CD8-positive, alpha-beta memory T cell (primary cell): ENCODE data around the gene CDIP1. TPM values are rescaled to one million over a fixed set of nuclear protein-coding genes. Genes with fewer than 3 reads are reported as not detected.

Experiments
- CTCF ChIA-PET: fragments of 350-600 bp; sonication (Branson Sonifier 250); formaldehyde crosslinking; loops from one replicate; lab custom pipeline; 2021; ENCODE audit warnings: antibody characterized with exemption; lab: Charles Lee
- POLR2A ChIA-PET: fragments of 350-600 bp; sonication (Branson Sonifier 250); formaldehyde crosslinking; loops from one replicate; lab custom pipeline; 2021; ENCODE audit warnings: antibody characterized with exemption; lab: Charles Lee
- DNase-seq, 5 donors: peaks; one replicate each; pipeline versions ENCODE4 v3.0.0 to v3.0.0-alpha.2; 2020 to 2022; ENCODE audit warnings: mixed read lengths in 1 of 5
- H3K27ac ChIP-seq: one replicate; pipeline ENCODE4 v1.7.0; 2013; ENCODE audit warnings: low read depth, mild to moderate bottlenecking, low read length, moderate library complexity
- H3K27me3 ChIP-seq: 2 replicates; pipeline ENCODE4 v1.7.0; 2013; ENCODE audit warnings: low read length, mild to moderate bottlenecking; ENCODE audit not compliant: insufficient read depth, poor library complexity, severe bottlenecking
- H3K36me3 ChIP-seq: 2 replicates; pipeline ENCODE4 v1.7.0; 2013; ENCODE audit warnings: mild to moderate bottlenecking, low read length, moderate library complexity; ENCODE audit not compliant: insufficient read depth
- H3K4me1 ChIP-seq: 2 replicates; pipeline ENCODE4 v1.7.0; 2013; ENCODE audit warnings: mild to moderate bottlenecking, low read length, moderate library complexity; ENCODE audit not compliant: insufficient read depth
- H3K4me3 ChIP-seq: 2 replicates; pipeline ENCODE4 v1.7.0; 2013; ENCODE audit warnings: mild to moderate bottlenecking, low read length
- H3K9me3 ChIP-seq: 2 replicates; pipeline ENCODE4 v1.7.0; 2013; ENCODE audit warnings: mild to moderate bottlenecking, low read length
- H3K27ac Mint-ChIP-seq, 8 donors: one replicate each; pipeline ENCODE4 v1.8.0; 2020 to 2021; ENCODE audit warnings: mixed read lengths in 8 of 8, mild to moderate bottlenecking in 6 of 8, inconsistent platforms in 3 of 8, moderate library complexity in 3 of 8
- H3K27me3 Mint-ChIP-seq, 2 donors: one replicate each; pipeline ENCODE4 v1.8.0; 2020 to 2021; ENCODE audit warnings: mixed read lengths in 2 of 2, mild to moderate bottlenecking in 1 of 2, moderate library complexity in 1 of 2
- H3K36me3 Mint-ChIP-seq, 3 donors: one replicate each; pipeline ENCODE4 v1.8.0; 2020 to 2021; ENCODE audit warnings: mixed read lengths in 3 of 3, inconsistent platforms in 1 of 3, mild to moderate bottlenecking in 1 of 3
- H3K4me1 Mint-ChIP-seq, 3 donors: one replicate each; pipeline ENCODE4 v1.8.0; 2020 to 2021; ENCODE audit warnings: mixed read lengths in 3 of 3, inconsistent platforms in 1 of 3, mild to moderate bottlenecking in 1 of 3
- H3K4me3 Mint-ChIP-seq, 7 donors: one replicate each; pipeline ENCODE4 v1.8.0; 2020 to 2021; ENCODE audit warnings: mixed read lengths in 7 of 7, mild to moderate bottlenecking in 6 of 7, moderate library complexity in 4 of 7, inconsistent platforms in 2 of 7
- H3K9me3 Mint-ChIP-seq, 5 donors: one replicate each; pipeline ENCODE4 v1.8.0; 2020 to 2022; ENCODE audit warnings: mixed read lengths in 5 of 5, mild to moderate bottlenecking in 3 of 5, moderate library complexity in 2 of 5, inconsistent platforms in 1 of 5
- polyA plus RNA-seq: library from polyadenylated mRNA; unstranded; fragments of 300-500 nt; fragmentation: Illumina TruSeq; gene quantifications from one replicate; pipeline ENCODE4 v1.2.3, GENCODE V29; 2021
- total RNA-seq, 2 experiments: library from RNA; stranded (reverse); gene quantifications; one replicate each; pipeline ENCODE4 v1.2.3, GENCODE V29; 2021

Gene CDIP1
- total and polyA plus RNA-seq, 3 experiments from 2014 or later: 21.8 to 32.1 (median 28.4) TPM

GRCh38 chr16:4512473-4512872 lies 26.1 kb downstream of the CDIP1 start:
- peaks cover 0 to 66% (median 5%) of the 10 kb centered on the region in 3 donors for H3K36me3 Mint-ChIP-seq
- POLR2A ChIA-PET: interaction anchor here (0.7 kb wide), 1 partner anchor 26 kb away, joined by 4 read pairs; the partner anchor contains the start of gene CDIP1
- H3K36me3 ChIP-seq: peaks cover 50% of the 10 kb centered on the region

GRCh38 chr16:4511441-4512082 lies 27.0 kb downstream of the CDIP1 start:
- Mint-ChIP-seq H3K9me3 (no peaks in the 10 kb centered on the region), H3K4me1 (peaks cover 50 to 66% (median 50%) of the 10 kb centered on the region in 3 donors), H3K27me3 (peaks cover 0 to 4% of the 10 kb centered on the region in 2 donors), H3K36me3 (peaks cover 0 to 75% (median 5%) of the 10 kb centered on the region in 3 donors), H3K4me3 (no peak overlapping the region), H3K27ac (peak overlapping the region; percentile 35 to 97 (median 82))
- POLR2A ChIA-PET: interaction anchor here (0.7 kb wide), 1 partner anchor 27 kb away, joined by 4 read pairs; the partner anchor contains the start of gene CDIP1
- CTCF ChIA-PET: interaction anchor here (0.6 kb wide), 1 partner anchor 32 kb away, joined by 3 read pairs; no protein-coding TSS in a partner anchor
- no peak overlapping the region for H3K4me3 ChIP-seq
- H3K27ac ChIP-seq: peak overlapping the region; percentile 3
- no peaks in the 10 kb centered on the region for H3K9me3 ChIP-seq
- H3K4me1 ChIP-seq: peaks cover 32% of the 10 kb centered on the region
- DNase-seq: no peak
- peaks cover 57% of the 10 kb centered on the region for H3K36me3 ChIP-seq
- no peaks in the 10 kb centered on the region for H3K27me3 ChIP-seq

More at GRCh38 chr16:4512473-4512872, 26.1 kb downstream of the CDIP1 start:
- CTCF ChIA-PET: no interaction called here
- H3K4me3 Mint-ChIP-seq: peak overlapping the region in 1 of 7 donors; percentile 35
- peak overlapping the region; percentile 73 to 98 (median 80) for H3K27ac Mint-ChIP-seq
- DNase-seq: no peak
- Histone ChIP-seq H3K4me1 (peaks cover 27% of the 10 kb centered on the region), H3K27me3 (no peaks in the 10 kb centered on the region), H3K4me3 (no peak overlapping the region), H3K9me3 (no peaks in the 10 kb centered on the region), H3K27ac (no peak overlapping the region)
- peaks cover 0 to 3% of the 10 kb centered on the region in 2 donors for H3K27me3 Mint-ChIP-seq
- no peaks in the 10 kb centered on the region for H3K9me3 Mint-ChIP-seq
- H3K4me1 Mint-ChIP-seq: peaks cover 49 to 64% (median 50%) of the 10 kb centered on the region in 3 donors

- H3K27me3 Mint-ChIP-seq: peaks cover 0 to 4% of the 10 kb centered on the region in 2 donors
Measured at GRCh38 chr16:4510747-4511426, 27.7 kb downstream of the CDIP1 start.

GRCh38 chr16:4510131-4510530 lies 28.4 kb downstream of the CDIP1 start:
- no peaks in the 10 kb centered on the region for H3K27me3 ChIP-seq
- Mint-ChIP-seq H3K36me3 (peaks cover 0 to 82% (median 5%) of the 10 kb centered on the region in 3 donors), H3K4me1 (peaks cover 50 to 66% (median 51%) of the 10 kb centered on the region in 3 donors), H3K27ac (peak overlapping the region in 6 of 8 donors; percentile 77 to 96 (median 86)), H3K4me3 (no peak overlapping the region), H3K9me3 (no peaks in the 10 kb centered on the region), H3K27me3 (peaks cover 0 to 2% of the 10 kb centered on the region in 2 donors)
- H3K36me3 ChIP-seq: peaks cover 57% of the 10 kb centered on the region
- peaks cover 34% of the 10 kb centered on the region for H3K4me1 ChIP-seq
- no peaks in the 10 kb centered on the region for H3K9me3 ChIP-seq
- H3K27ac ChIP-seq: no peak overlapping the region
- DNase-seq: no peak
- ChIA-PET CTCF (interaction anchor here (6.2 to 7.1 kb wide), 2 partner anchors 33 to 38 kb away, joined by 87 to 95 read pairs; partner anchors contain the start of genes HMOX2 and NMRAL1), POLR2A (interaction anchor here (0.5 kb wide), 1 partner anchor 19 kb away, joined by 5 read pairs; no protein-coding TSS in a partner anchor)
- H3K4me3 ChIP-seq: no peak overlapping the region

More at GRCh38 chr16:4510747-4511426, 27.7 kb downstream of the CDIP1 start:
- H3K9me3 Mint-ChIP-seq: no peaks in the 10 kb centered on the region
- POLR2A ChIA-PET: no interaction called here
- no peak overlapping the region for H3K4me3 Mint-ChIP-seq
- H3K36me3 ChIP-seq: peaks cover 57% of the 10 kb centered on the region
- H3K4me3 ChIP-seq: no peak overlapping the region
- peaks cover 35% of the 10 kb centered on the region for H3K4me1 ChIP-seq
- DNase-seq: no peak
- H3K27ac Mint-ChIP-seq: peak overlapping the region; percentile 35 to 97 (median 82)
- H3K36me3 Mint-ChIP-seq: peaks cover 0 to 81% (median 5%) of the 10 kb centered on the region in 3 donors
- CTCF ChIA-PET: interaction anchor here (0.6 to 7.1 kb wide), 2 partner anchors 32 to 34 kb away, joined by 3 to 87 read pairs; partner anchors contain the start of genes HMOX2 and NMRAL1
- H3K9me3 ChIP-seq: no peaks in the 10 kb centered on the region
- no peaks in the 10 kb centered on the region for H3K27me3 ChIP-seq
- no peak overlapping the region for H3K27ac ChIP-seq
- peaks cover 50 to 66% (median 51%) of the 10 kb centered on the region in 3 donors for H3K4me1 Mint-ChIP-seq

GRCh38 chr16:4509420-4509819 lies 29.2 kb downstream of the CDIP1 start:
- DNase-seq: no peak
- no peak overlapping the region for H3K27ac ChIP-seq
- no peaks in the 10 kb centered on the region for H3K27me3 ChIP-seq
- no peaks in the 10 kb centered on the region for H3K9me3 ChIP-seq
- no peaks in the 10 kb centered on the region for H3K9me3 Mint-ChIP-seq
- H3K4me3 ChIP-seq: no peak overlapping the region
- peaks cover 48 to 64% (median 50%) of the 10 kb centered on the region in 3 donors for H3K4me1 Mint-ChIP-seq
- ChIA-PET CTCF (interaction anchor here (1.2 to 7.1 kb wide), 3 partner anchors 23 to 39 kb away, joined by 4 to 95 read pairs (median 87); partner anchors contain the start of genes HMOX2 and NMRAL1), POLR2A (no interaction called here)
- peaks cover 57% of the 10 kb centered on the region for H3K36me3 ChIP-seq
- peak overlapping the region in 6 of 8 donors; percentile 29 to 97 (median 88) for H3K27ac Mint-ChIP-seq
- H3K4me1 ChIP-seq: peaks cover 34% of the 10 kb centered on the region
- peaks cover 0 to 2% of the 10 kb centered on the region in 2 donors for H3K27me3 Mint-ChIP-seq
- peaks cover 0 to 79% (median 7%) of the 10 kb centered on the region in 3 donors for H3K36me3 Mint-ChIP-seq
- no peak overlapping the region for H3K4me3 Mint-ChIP-seq

GRCh38 chr16:4508806-4509205 lies 29.8 kb downstream of the CDIP1 start:
- Histone ChIP-seq H3K4me1 (peaks cover 34% of the 10 kb centered on the region), H3K27me3 (no peaks in the 10 kb centered on the region), H3K9me3 (no peaks in the 10 kb centered on the region), H3K27ac (no peak overlapping the region), H3K36me3 (peaks cover 57% of the 10 kb centered on the region), H3K4me3 (no peak overlapping the region)
- DNase-seq: no peak
- no peak overlapping the region for H3K4me3 Mint-ChIP-seq
- H3K36me3 Mint-ChIP-seq: peaks cover 0 to 76% (median 7%) of the 10 kb centered on the region in 3 donors
- peaks cover 46 to 62% (median 49%) of the 10 kb centered on the region in 3 donors for H3K4me1 Mint-ChIP-seq
- ChIA-PET CTCF (interaction anchor here (1.2 to 7.1 kb wide), 5 partner anchors 22 to 116 kb away, joined by 4 to 95 read pairs (median 22); partner anchors contain the start of genes HMOX2, MGRN1 and NMRAL1), POLR2A (interaction anchor here (4.4 kb wide), 1 partner anchor 32 kb away, joined by 42 read pairs; the partner anchor contains the start of genes HMOX2 and NMRAL1)
- H3K9me3 Mint-ChIP-seq: no peaks in the 10 kb centered on the region
- peaks cover 0 to 2% of the 10 kb centered on the region in 2 donors for H3K27me3 Mint-ChIP-seq
- H3K27ac Mint-ChIP-seq: peak overlapping the region in 5 of 8 donors; percentile 38 to 99 (median 96)

- H3K27ac Mint-ChIP-seq: peak overlapping the region in 7 of 8 donors; percentile 65 to 99 (median 97)
- Histone ChIP-seq H3K4me1 (peaks cover 43% of the 10 kb centered on the region), H3K9me3 (no peaks in the 10 kb centered on the region), H3K36me3 (peaks cover 57% of the 10 kb centered on the region), H3K27me3 (no peaks in the 10 kb centered on the region), H3K4me3 (no peak overlapping the region), H3K27ac (no peak overlapping the region)
- H3K9me3 Mint-ChIP-seq: no peaks in the 10 kb centered on the region
- peaks cover 0 to 69% (median 7%) of the 10 kb centered on the region in 3 donors for H3K36me3 Mint-ChIP-seq
- DNase-seq: no peak
- CTCF ChIA-PET: interaction anchor here (0.5 to 7.1 kb wide), 13 partner anchors 11 to 117 kb away, joined by 3 to 95 read pairs (median 8); partner anchors contain the start of genes CDIP1, HMOX2, MGRN1 and NMRAL1
- peaks cover 0 to 2% of the 10 kb centered on the region in 2 donors for H3K27me3 Mint-ChIP-seq
- POLR2A ChIA-PET: interaction anchor here (0.5 to 4.4 kb wide), 3 partner anchors 20 to 383 kb away, joined by 3 to 42 read pairs (median 4); partner anchors contain the start of genes HMOX2 and NMRAL1
- peaks cover 51 to 64% (median 53%) of the 10 kb centered on the region in 3 donors for H3K4me1 Mint-ChIP-seq
- no peak overlapping the region for H3K4me3 Mint-ChIP-seq
Measured at GRCh38 chr16:4507588-4508345, 30.8 kb downstream of the CDIP1 start.
